Measurements from ENCODE around the gene EMP3. TPM values are rescaled to one million over a fixed set of nuclear protein-coding genes. Genes with fewer than 3 reads are reported as not detected.
"Not testable (repeated sequence)": the region's sequence is repeated elsewhere in the genome, so short reads cannot be mapped to it uniquely, and the experiment has no call there.

The EMP3 gene
- total RNA-seq, 2 donors from 2014 or later: 5.9 to 38.6 TPM

- no peaks in the 10 kb centered on the region for H3K9me3 ChIP-seq
- WGBS: 10% methylated on average over 10 of the region's 10 CpGs
- H3K4me1 ChIP-seq (replicated peaks): no peaks in the 10 kb centered on the region
- H3K36me3 ChIP-seq: no peaks in the 10 kb centered on the region
- H3K4me3 ChIP-seq: no peak overlapping the region
- H3K27ac ChIP-seq: no peak overlapping the region
- DNase-seq (ENCODE audit: low spot score): no peak
- H3K27me3 ChIP-seq (replicated peaks; ENCODE audit: insufficient read depth): no peaks in the 10 kb centered on the region
- intact Hi-C loops (cut with DNase I): no loop called here
- TF ChIP-seq CTCF (IDR thresholded peaks at IDR 0.05) (no peak), POLR2AphosphoS5 (IDR thresholded peaks at IDR 0.05) (no peak), POLR2A (IDR thresholded peaks at IDR 0.05) (no peak)
Measured at GRCh38 chr19:48290401-48290770, 35.0 kb upstream of the EMP3 start.

- Histone ChIP-seq H3K4me1 (replicated peaks) (no peaks in the 10 kb centered on the region), H3K9me3 (no peaks in the 10 kb centered on the region), H3K36me3 (no peaks in the 10 kb centered on the region), H3K27ac (peak overlapping the region in 1 of 2 donors; percentile 14), H3K4me3 (peak overlapping the region; percentile 18 to 32), H3K27me3 (replicated peaks; ENCODE audit: insufficient read depth) (no peaks in the 10 kb centered on the region)
- WGBS: 2% methylated on average over 45 of the region's 45 CpGs
- intact Hi-C loops (cut with DNase I): no loop called here
- TF ChIP-seq CTCF (IDR thresholded peaks at IDR 0.05) (peak; percentile 89 to 97 (median 94)), POLR2A (IDR thresholded peaks at IDR 0.05) (no peak), POLR2AphosphoS5 (IDR thresholded peaks at IDR 0.05) (peak; percentile 37)
- DNase-seq (ENCODE audit: low spot score): peak; percentile 65
Measured at GRCh38 chr19:48290771-48291488, 34.4 kb upstream of the EMP3 start.

- H3K4me1 ChIP-seq (replicated peaks); H3K4me3 ChIP-seq; DNase-seq (ENCODE audit: low spot score); H3K27me3 ChIP-seq (replicated peaks; ENCODE audit: insufficient read depth); H3K9me3 ChIP-seq; H3K36me3 ChIP-seq; H3K27ac ChIP-seq; intact Hi-C loops (cut with DNase I): not testable (repeated sequence)
- 35% methylated on average over 11 of the region's 11 CpGs for WGBS
Measured at GRCh38 chr19:48291489-48291815, 33.9 kb upstream of the EMP3 start.

- WGBS: 92% methylated on average over 4 of the region's 4 CpGs
- no peak for TF ChIP-seq POLR2A (IDR thresholded peaks at IDR 0.05)
- no peak for TF ChIP-seq POLR2AphosphoS5 (IDR thresholded peaks at IDR 0.05)
- TF ChIP-seq CTCF (IDR thresholded peaks at IDR 0.05): no peak
- Histone ChIP-seq H3K4me3 (no peak overlapping the region), H3K27me3 (replicated peaks; ENCODE audit: insufficient read depth) (no peaks in the 10 kb centered on the region), H3K9me3 (no peaks in the 10 kb centered on the region), H3K4me1 (replicated peaks) (no peaks in the 10 kb centered on the region), H3K36me3 (no peaks in the 10 kb centered on the region), H3K27ac (no peak overlapping the region)
- DNase-seq (ENCODE audit: low spot score): no peak
- intact Hi-C loops (cut with DNase I): no loop called here
Measured at GRCh38 chr19:48292798-48293197, 32.6 kb upstream of the EMP3 start.

GRCh38 chr19:48295458-48295857 lies 29.9 kb upstream of the EMP3 start:
- H3K4me3 ChIP-seq: no peak overlapping the region
- 62% methylated on average over 10 of the region's 10 CpGs for WGBS
- H3K9me3 ChIP-seq: no peaks in the 10 kb centered on the region
- no peaks in the 10 kb centered on the region for H3K36me3 ChIP-seq
- TF ChIP-seq CTCF (IDR thresholded peaks at IDR 0.05): no peak
- TF ChIP-seq POLR2AphosphoS5 (IDR thresholded peaks at IDR 0.05): no peak
- TF ChIP-seq POLR2A (IDR thresholded peaks at IDR 0.05): no peak
- no peaks in the 10 kb centered on the region for H3K27me3 ChIP-seq (replicated peaks; ENCODE audit: insufficient read depth)
- H3K27ac ChIP-seq: no peak overlapping the region
- intact Hi-C loops (cut with DNase I): no loop called here
- no peak for DNase-seq (ENCODE audit: low spot score)
- H3K4me1 ChIP-seq (replicated peaks): no peaks in the 10 kb centered on the region
